Neuronal stem cell (in vitro differentiated cells): ENCODE measurements around the gene SUCLG2.

Experiments used
- DNase-seq: peaks from one replicate; pipeline ENCODE4 v3.0.0-alpha.2; 2013; ENCODE audit warnings: low spot score
- H2AFZ ChIP-seq: one replicate; pipeline ENCODE4 v1.6.1; 2013; ENCODE audit warnings: mild to moderate bottlenecking, low read length, inconsistent platforms
- H2AK5ac ChIP-seq: 2 replicates; pipeline ENCODE4 v1.6.1; 2013; ENCODE audit warnings: low read depth, mild to moderate bottlenecking, inconsistent platforms, low read length, moderate library complexity, mixed read lengths
- H2BK120ac ChIP-seq: 2 replicates; pipeline ENCODE4 v1.6.1; 2013; ENCODE audit warnings: low read depth, mild to moderate bottlenecking, inconsistent platforms, low read length, moderate library complexity, mixed read lengths
- H2BK12ac ChIP-seq: one replicate; pipeline ENCODE4 v1.6.1; 2013; ENCODE audit warnings: low read length, inconsistent platforms
- H2BK15ac ChIP-seq: 2 replicates; pipeline ENCODE4 v1.6.1; 2013; ENCODE audit warnings: mild to moderate bottlenecking, low read length, inconsistent platforms, mixed read lengths
- H2BK5ac ChIP-seq: one replicate; pipeline ENCODE4 v1.6.1; 2013; ENCODE audit warnings: inconsistent platforms, mild to moderate bottlenecking, low read length, moderate library complexity
- H3K14ac ChIP-seq: one replicate; pipeline ENCODE4 v1.6.1; 2013; ENCODE audit warnings: low read length, inconsistent platforms
- H3K18ac ChIP-seq: 2 replicates; pipeline ENCODE4 v1.6.1; 2013; ENCODE audit warnings: low read length, inconsistent platforms
- H3K23ac ChIP-seq: 2 replicates; pipeline ENCODE4 v1.6.1; 2013; ENCODE audit warnings: low read depth, mild to moderate bottlenecking, mixed read lengths, low read length, inconsistent platforms; ENCODE audit not compliant: poor library complexity
- H3K27ac ChIP-seq: replicated peaks from 3 replicates; pipeline ENCODE4 v1.5.1; 2013; ENCODE audit warnings: low read length, inconsistent platforms
- H3K27me3 ChIP-seq, 3 experiments: 2 replicates each; pipeline ENCODE4 v1.6.1; 2013; ENCODE audit warnings: low read length in 3 of 3, mild to moderate bottlenecking in 2 of 3, inconsistent platforms in 1 of 3, low read depth in 1 of 3, mixed read lengths in 1 of 3, moderate library complexity in 1 of 3; ENCODE audit not compliant: control insufficient read depth in 3 of 3, insufficient read depth in 3 of 3
- H3K36me3 ChIP-seq, 2 donors: replicated peaks in 1 of 2; 2 replicates each; pipeline ENCODE4 v1.6.1; 2013; ENCODE audit warnings: low read length in 2 of 2; ENCODE audit not compliant: control insufficient read depth in 2 of 2, insufficient read depth in 2 of 2
- H3K4ac ChIP-seq: 2 replicates; pipeline ENCODE4 v1.6.1; 2013; ENCODE audit warnings: inconsistent platforms, mild to moderate bottlenecking, low read length, moderate library complexity
- H3K4me1 ChIP-seq, 2 donors: 1 replicate in 1 of 2; 2 replicates in 1 of 2; pipeline ENCODE4 v1.6.1; 2013; ENCODE audit warnings: low read length in 2 of 2, low read depth in 1 of 2; ENCODE audit not compliant: control insufficient read depth in 2 of 2, insufficient read depth in 1 of 2
- H3K4me2 ChIP-seq: one replicate; pipeline ENCODE4 v1.6.1; 2013; ENCODE audit warnings: mild to moderate bottlenecking, low read length, inconsistent platforms; ENCODE audit not compliant: insufficient read depth, poor library complexity, severe bottlenecking
- H3K4me3 ChIP-seq, 2 donors: 2 replicates each; pipeline ENCODE4 v1.5.1; 2013; ENCODE audit warnings: low read length in 2 of 2, mild to moderate bottlenecking in 2 of 2, inconsistent platforms in 1 of 2, moderate library complexity in 1 of 2
- H3K79me1 ChIP-seq: one replicate; pipeline ENCODE4 v1.6.1; 2013; ENCODE audit warnings: low read depth, mild to moderate bottlenecking, inconsistent platforms, low read length, moderate library complexity
- H3K9ac ChIP-seq: one replicate; pipeline ENCODE4 v1.6.1; 2013; ENCODE audit warnings: mild to moderate bottlenecking, low read depth, low read length, inconsistent platforms; ENCODE audit not compliant: poor library complexity
- H3K9me3 ChIP-seq, 2 donors: replicated peaks in 1 of 2; 2 replicates each; pipeline versions ENCODE3 to v1.6.1; 2013; ENCODE audit warnings: low read length in 2 of 2, mild to moderate bottlenecking in 2 of 2, inconsistent platforms in 1 of 2, low read depth in 1 of 2, mixed read lengths in 1 of 2, moderate library complexity in 1 of 2; ENCODE audit not compliant: control insufficient read depth in 2 of 2, insufficient read depth in 1 of 2
- H4K8ac ChIP-seq: one replicate; pipeline ENCODE4 v1.6.1; 2013; ENCODE audit warnings: low read depth, mild to moderate bottlenecking, inconsistent platforms, low read length, moderate library complexity
- H4K91ac ChIP-seq: one replicate; pipeline ENCODE4 v1.6.1; 2013; ENCODE audit warnings: low read length, low read depth, mild to moderate bottlenecking, inconsistent platforms; ENCODE audit not compliant: poor library complexity
- WGBS, 2 donors: extraction: QIAGEN DNeasy Blood & Tissue Kit; methylation state at CpG; one replicate each; pipeline ENCODE4 v1.1.7; 2013; ENCODE audit warnings: missing lambda C conversion rate in 2 of 2, mixed read lengths in 1 of 2; ENCODE audit not compliant: insufficient read length in 2 of 2, insufficient replicate concordance in 1 of 2; ENCODE audit errors: extremely low coverage in 2 of 2; 5-methylcytosine and 5-hydroxymethylcytosine counted together

Gene SUCLG2

DNA sequence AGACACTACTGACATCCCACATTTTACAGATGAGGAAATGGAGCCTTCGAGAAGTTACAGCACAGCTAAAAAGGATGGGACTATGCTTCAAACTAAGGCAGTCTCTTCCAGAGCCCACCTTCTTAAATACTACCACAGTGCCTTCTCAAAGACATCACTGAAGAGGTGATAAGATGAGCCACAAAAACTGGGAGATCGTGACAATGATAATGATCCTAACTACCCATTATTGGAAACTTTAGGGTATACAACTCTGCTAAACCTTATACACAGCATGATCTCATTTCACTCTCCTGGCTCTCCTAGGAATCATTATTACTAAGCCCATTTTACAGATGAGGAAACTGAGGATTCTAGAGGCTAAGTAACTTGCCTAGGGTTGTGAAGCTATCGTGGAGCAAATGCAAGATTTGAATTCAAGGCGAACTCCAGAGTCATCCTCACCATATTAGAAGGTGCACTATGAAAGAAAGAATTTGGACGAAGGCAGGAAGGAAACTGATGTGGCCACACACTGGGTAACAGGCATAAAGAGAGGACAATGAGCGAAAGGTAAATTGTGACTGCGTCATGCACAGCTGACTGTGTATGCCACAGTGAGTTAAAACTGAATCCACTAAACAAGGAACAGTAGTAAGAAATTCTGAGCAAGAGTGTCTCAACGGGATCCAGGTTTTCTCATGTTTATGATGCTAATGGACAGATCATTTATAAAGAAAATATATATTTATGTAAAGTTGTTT, 55.4 kb downstream of the SUCLG2 start:
- no peak overlapping the region for H4K91ac ChIP-seq
- WGBS, 2 donors, result no CpG with 5 or more reads among the region's 8 CpGs
- H3K79me1 ChIP-seq, result peaks cover 2% of the 10 kb centered on the region
- H3K18ac ChIP-seq, result no peak overlapping the region
- no peak overlapping the region for H3K9ac ChIP-seq
- H2BK5ac ChIP-seq, result no peak overlapping the region
- peaks cover 2 to 8% of the 10 kb centered on the region in 2 donors for H3K36me3 ChIP-seq
- H2BK120ac ChIP-seq, result no peak overlapping the region
- no peak overlapping the region for H3K4me3 ChIP-seq
- H3K4me2 ChIP-seq, result no peak overlapping the region
- peaks cover 0 to 9% of the 10 kb centered on the region in 2 donors for H3K4me1 ChIP-seq
- H2BK12ac ChIP-seq, result no peak overlapping the region
- H2AK5ac ChIP-seq, result no peak overlapping the region
- no peak overlapping the region for H2BK15ac ChIP-seq
- H3K9me3 ChIP-seq, result no peaks in the 10 kb centered on the region
- no peak overlapping the region for H2AFZ ChIP-seq
- DNase-seq, result no peak
- no peaks in the 10 kb centered on the region for H3K27me3 ChIP-seq
- no peak overlapping the region for H3K27ac ChIP-seq
- no peak overlapping the region for H4K8ac ChIP-seq
- H3K23ac ChIP-seq, result no peak overlapping the region
- no peak overlapping the region for H3K4ac ChIP-seq
- no peak overlapping the region for H3K14ac ChIP-seq

DNA sequence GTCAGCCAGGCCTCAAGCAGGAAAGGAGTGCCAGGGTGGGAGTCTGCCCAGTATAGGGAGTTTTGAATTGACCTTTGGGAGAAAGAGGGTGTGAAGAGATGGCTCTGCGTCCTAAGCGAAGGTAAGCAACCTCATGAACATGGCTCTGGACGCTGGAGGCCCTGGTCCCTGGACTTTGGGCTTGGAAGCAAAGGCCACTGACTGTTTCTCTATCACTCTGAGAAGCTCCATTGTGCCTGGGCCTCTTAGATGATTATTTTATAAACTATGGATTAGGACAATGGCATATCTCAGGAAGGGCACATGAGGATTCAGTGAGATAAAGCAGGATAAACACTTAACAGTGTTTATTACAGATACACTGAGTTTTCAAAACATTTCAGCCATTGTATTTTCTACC, 59.0 kb downstream of the SUCLG2 start:
- Histone ChIP-seq H3K9me3 (peaks cover 0 to 2% of the 10 kb centered on the region in 2 donors), H3K9ac (no peak overlapping the region), H3K4me1 (no peaks in the 10 kb centered on the region), H3K79me1 (peaks cover 2% of the 10 kb centered on the region), H3K27ac (no peak overlapping the region), H3K4ac (no peak overlapping the region), H3K4me3 (no peak overlapping the region), H2BK5ac (no peak overlapping the region), H3K27me3 (no peaks in the 10 kb centered on the region), H3K36me3 (peaks cover 2 to 8% of the 10 kb centered on the region in 2 donors), H4K91ac (no peak overlapping the region), H3K14ac (no peak overlapping the region), H3K23ac (no peak overlapping the region), H4K8ac (no peak overlapping the region), H3K4me2 (no peak overlapping the region), H2BK120ac (no peak overlapping the region), H2BK15ac (no peak overlapping the region), H2AFZ (no peak overlapping the region), H3K18ac (no peak overlapping the region), H2BK12ac (no peak overlapping the region), H2AK5ac (no peak overlapping the region)
- WGBS, 2 donors, result no CpG with 5 or more reads among the region's 3 CpGs
- DNase-seq, result no peak

GRCh38 chr3:67593761-67594234, 60.6 kb downstream of the SUCLG2 start:
- Histone ChIP-seq H3K4me3 (peak overlapping the region in 1 of 2 donors; percentile 61), H3K27ac (no peak overlapping the region), H2BK12ac (no peak overlapping the region), H3K23ac (no peak overlapping the region), H3K18ac (no peak overlapping the region), H2BK120ac (no peak overlapping the region), H3K9me3 (peaks cover 0 to 3% of the 10 kb centered on the region in 2 donors), H2AK5ac (no peak overlapping the region), H4K8ac (no peak overlapping the region), H3K36me3 (peaks cover 0 to 6% of the 10 kb centered on the region in 2 donors), H3K9ac (no peak overlapping the region), H2AFZ (no peak overlapping the region), H3K27me3 (no peaks in the 10 kb centered on the region), H2BK15ac (no peak overlapping the region), H3K4ac (no peak overlapping the region), H3K4me1 (no peaks in the 10 kb centered on the region), H2BK5ac (no peak overlapping the region), H3K4me2 (no peak overlapping the region), H3K79me1 (no peaks in the 10 kb centered on the region), H4K91ac (no peak overlapping the region), H3K14ac (no peak overlapping the region)
- no peak for DNase-seq
- WGBS, 2 donors, result no CpG with 5 or more reads among the region's 4 CpGs

DNA sequence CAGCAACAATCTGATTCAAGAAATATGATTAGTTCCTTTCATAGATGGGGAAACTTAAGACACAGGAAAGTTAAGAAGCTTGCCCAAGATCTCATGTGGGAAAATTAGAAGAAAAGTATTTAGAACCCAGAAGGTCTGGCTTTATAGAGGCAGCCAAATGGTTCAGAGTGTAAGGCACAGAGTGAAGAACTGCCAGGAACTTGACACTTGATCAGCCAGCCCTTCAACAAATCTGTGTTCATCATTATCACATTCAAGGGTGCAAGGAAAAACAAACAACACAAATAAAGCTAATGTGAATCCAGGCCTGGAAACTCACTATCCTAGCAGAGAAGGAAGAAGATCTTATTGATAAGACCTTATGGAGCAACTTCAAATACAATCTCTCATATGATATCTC, 62.4 kb downstream of the SUCLG2 start:
- Histone ChIP-seq H3K14ac (no peak overlapping the region), H3K4me3 (no peak overlapping the region), H3K36me3 (peaks cover 0 to 5% of the 10 kb centered on the region in 2 donors), H3K27ac (no peak overlapping the region), H3K27me3 (no peaks in the 10 kb centered on the region), H4K8ac (no peak overlapping the region), H2BK5ac (no peak overlapping the region), H4K91ac (no peak overlapping the region), H3K4me1 (no peaks in the 10 kb centered on the region), H2BK12ac (no peak overlapping the region), H2AFZ (no peak overlapping the region), H3K23ac (no peak overlapping the region), H2BK15ac (no peak overlapping the region), H3K4ac (no peak overlapping the region), H3K79me1 (no peaks in the 10 kb centered on the region), H3K9me3 (peaks cover 0 to 3% of the 10 kb centered on the region in 2 donors), H2BK120ac (no peak overlapping the region), H3K18ac (no peak overlapping the region), H3K4me2 (no peak overlapping the region), H3K9ac (no peak overlapping the region), H2AK5ac (no peak overlapping the region)
- no peak for DNase-seq
